ENCODE measurements around the gene PTPRG.
A peak's percentile ranks its signal among the peaks of the same experiment; 100 is the strongest.

- peak; percentile 45 for TF ChIP-seq CTCF (IDR thresholded peaks at IDR 0.05)
- TF ChIP-seq, protein P1, sequence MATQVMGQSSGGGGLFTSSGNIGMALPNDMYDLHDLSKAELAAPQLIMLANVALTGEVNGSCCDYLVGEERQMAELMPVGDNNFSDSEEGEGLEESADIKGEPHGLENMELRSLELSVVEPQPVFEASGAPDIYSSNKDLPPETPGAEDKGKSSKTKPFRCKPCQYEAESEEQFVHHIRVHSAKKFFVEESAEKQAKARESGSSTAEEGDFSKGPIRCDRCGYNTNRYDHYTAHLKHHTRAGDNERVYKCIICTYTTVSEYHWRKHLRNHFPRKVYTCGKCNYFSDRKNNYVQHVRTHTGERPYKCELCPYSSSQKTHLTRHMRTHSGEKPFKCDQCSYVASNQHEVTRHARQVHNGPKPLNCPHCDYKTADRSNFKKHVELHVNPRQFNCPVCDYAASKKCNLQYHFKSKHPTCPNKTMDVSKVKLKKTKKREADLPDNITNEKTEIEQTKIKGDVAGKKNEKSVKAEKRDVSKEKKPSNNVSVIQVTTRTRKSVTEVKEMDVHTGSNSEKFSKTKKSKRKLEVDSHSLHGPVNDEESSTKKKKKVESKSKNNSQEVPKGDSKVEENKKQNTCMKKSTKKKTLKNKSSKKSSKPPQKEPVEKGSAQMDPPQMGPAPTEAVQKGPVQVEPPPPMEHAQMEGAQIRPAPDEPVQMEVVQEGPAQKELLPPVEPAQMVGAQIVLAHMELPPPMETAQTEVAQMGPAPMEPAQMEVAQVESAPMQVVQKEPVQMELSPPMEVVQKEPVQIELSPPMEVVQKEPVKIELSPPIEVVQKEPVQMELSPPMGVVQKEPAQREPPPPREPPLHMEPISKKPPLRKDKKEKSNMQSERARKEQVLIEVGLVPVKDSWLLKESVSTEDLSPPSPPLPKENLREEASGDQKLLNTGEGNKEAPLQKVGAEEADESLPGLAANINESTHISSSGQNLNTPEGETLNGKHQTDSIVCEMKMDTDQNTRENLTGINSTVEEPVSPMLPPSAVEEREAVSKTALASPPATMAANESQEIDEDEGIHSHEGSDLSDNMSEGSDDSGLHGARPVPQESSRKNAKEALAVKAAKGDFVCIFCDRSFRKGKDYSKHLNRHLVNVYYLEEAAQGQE (IDR thresholded peaks at IDR 0.05; ENCODE audit: insufficient read depth in 1 of 2, low read depth in 2 of 2, low read length in 1 of 2) = no peak
These were observed 625.7 kb downstream of the PTPRG start for GRCh38 chr3:62187022-62187431.

Data from Panc1 (cell line).